Measurements from ENCODE around the gene SLC43A2.

DNA sequence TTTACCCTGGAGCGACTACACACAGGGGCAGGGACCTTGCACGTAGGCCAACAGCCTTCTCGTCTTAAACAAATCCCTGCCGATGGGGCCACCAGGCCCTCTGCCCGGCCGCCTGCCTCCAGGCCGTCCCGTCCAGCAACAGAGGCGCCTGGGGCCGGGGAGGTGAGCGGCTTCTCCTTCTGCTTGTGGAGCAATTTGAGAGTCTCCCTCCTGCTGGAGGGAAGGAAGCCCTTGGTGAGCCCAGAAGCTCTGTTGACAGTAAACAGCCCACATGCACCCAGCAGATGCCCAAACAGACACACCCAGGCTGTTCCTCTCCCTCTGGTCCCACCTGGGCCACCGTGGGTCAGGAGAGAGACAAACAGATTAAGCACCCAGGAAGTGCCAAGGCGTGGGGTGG is 8.1 kb downstream of the SLC43A2 start:
- TF ChIP-seq TAF1 (IDR thresholded peaks at IDR 0.05; ENCODE audit: low read depth, low read length) (no peak), POLR2A (IDR thresholded peaks at IDR 0.05; ENCODE audit: low read depth, low read length) (no peak), POU2F2 (IDR thresholded peaks at IDR 0.05; ENCODE audit: low read depth, low read length) (no peak)
